HG03457 (cell line): ENCODE results near the gene EVC2.

ENCODE experiments used
- ATAC-seq: cut with Tn5 transposase; IDR thresholded peaks from one replicate; pipeline ENCODE4 v1.9.1; 2021; ENCODE audit warnings: moderate number of reproducible peaks; ENCODE audit not compliant: unreplicated experiment

Gene EVC2

GRCh38 chr4:5515646-5516045 lies 192.7 kb downstream of the EVC2 start:
- ATAC-seq, result no peak
